Glutamatergic neuron (in vitro differentiated cells): Measurements from ENCODE around the gene TRDMT1. TPM values are rescaled to one million over a fixed set of nuclear protein-coding genes. Genes with fewer than 3 reads are reported as not detected.

Experiments used
- DNase-seq: peaks from one replicate; pipeline ENCODE4 v3.0.0; 2022
- H3K27ac Mint-ChIP-seq: one replicate; pipeline ENCODE4 v1.8.0; 2020; ENCODE audit warnings: mild to moderate bottlenecking, mixed read lengths, inconsistent platforms; ENCODE audit not compliant: unreplicated experiment
- H3K27me3 Mint-ChIP-seq: one replicate; pipeline ENCODE4 v1.8.0; 2020; ENCODE audit warnings: mild to moderate bottlenecking, moderate library complexity, mixed read lengths, inconsistent platforms; ENCODE audit not compliant: unreplicated experiment
- H3K36me3 Mint-ChIP-seq: one replicate; pipeline ENCODE4 v1.8.0; 2020; ENCODE audit warnings: mild to moderate bottlenecking, mixed read lengths, inconsistent platforms; ENCODE audit not compliant: unreplicated experiment
- H3K4me1 Mint-ChIP-seq: one replicate; pipeline ENCODE4 v1.8.0; 2020; ENCODE audit warnings: mild to moderate bottlenecking, low read depth, mixed read lengths, inconsistent platforms; ENCODE audit not compliant: unreplicated experiment
- H3K4me3 Mint-ChIP-seq: one replicate; pipeline ENCODE4 v1.8.0; 2020; ENCODE audit warnings: mild to moderate bottlenecking, mixed read lengths, inconsistent platforms; ENCODE audit not compliant: unreplicated experiment
- H3K9me3 Mint-ChIP-seq: one replicate; pipeline ENCODE4 v1.8.0; 2020; ENCODE audit warnings: mild to moderate bottlenecking, moderate library complexity, mixed read lengths, inconsistent platforms; ENCODE audit not compliant: unreplicated experiment
- CTCF ChIP-seq: fragments of 200-600 bp; sonication (generic); IDR thresholded peaks from one replicate; pipeline ENCODE4 v1.5.0; 2021; ENCODE audit not compliant: partially characterized antibody, unreplicated experiment
- total RNA-seq: library from RNA; stranded (reverse); fragmentation: NEBNext Ultra II Directional; extraction: Animal tissue kit (Norgen Biotek cat#: 25700); gene quantifications from one replicate; pipeline ENCODE4 v1.2.1, GENCODE V29; 2021; ENCODE audit not compliant: unreplicated experiment

The TRDMT1 gene
- total RNA-seq, 1 donor from 2014 or later = 8.9 TPM

GRCh38 chr10:17140386-17140761 lies 61.1 kb downstream of the TRDMT1 start:
- H3K27me3 Mint-ChIP-seq = peaks cover 2% of the 10 kb centered on the region

GRCh38 chr10:17138460-17139042 lies 62.9 kb downstream of the TRDMT1 start:
- Mint-ChIP-seq H3K27ac (no peak overlapping the region), H3K9me3 (peaks cover 1% of the 10 kb centered on the region), H3K4me3 (no peak overlapping the region)

More at GRCh38 chr10:17140386-17140761, 61.1 kb downstream of the TRDMT1 start:
- no peak for TF ChIP-seq CTCF
- no peak for DNase-seq
- Mint-ChIP-seq H3K27ac (no peak overlapping the region), H3K4me3 (no peak overlapping the region), H3K4me1 (peaks cover 4% of the 10 kb centered on the region), H3K36me3 (no peaks in the 10 kb centered on the region), H3K9me3 (peaks cover 1% of the 10 kb centered on the region)

GRCh38 chr10:17134737-17135260 lies 66.7 kb downstream of the TRDMT1 start:
- Mint-ChIP-seq H3K27me3 (peaks cover 5% of the 10 kb centered on the region), H3K9me3 (peaks cover 1% of the 10 kb centered on the region), H3K4me3 (peak overlapping the region; percentile 40), H3K4me1 (peaks cover 12% of the 10 kb centered on the region), H3K36me3 (no peaks in the 10 kb centered on the region), H3K27ac (no peak overlapping the region)
- DNase-seq = no peak
- no peak for TF ChIP-seq CTCF

More at GRCh38 chr10:17138460-17139042, 62.9 kb downstream of the TRDMT1 start:
- Mint-ChIP-seq H3K36me3 (no peaks in the 10 kb centered on the region), H3K27me3 (peaks cover 2% of the 10 kb centered on the region), H3K4me1 (peaks cover 7% of the 10 kb centered on the region)
- no peak for TF ChIP-seq CTCF
- no peak for DNase-seq

GRCh38 chr10:17134282-17134681 lies 67.2 kb downstream of the TRDMT1 start:
- Mint-ChIP-seq H3K27ac (no peak overlapping the region), H3K4me3 (no peak overlapping the region), H3K27me3 (peaks cover 5% of the 10 kb centered on the region), H3K4me1 (peaks cover 9% of the 10 kb centered on the region), H3K36me3 (no peaks in the 10 kb centered on the region), H3K9me3 (peaks cover 1% of the 10 kb centered on the region)
- no peak for DNase-seq
- TF ChIP-seq CTCF = no peak

- Mint-ChIP-seq H3K27me3 (peaks cover 2% of the 10 kb centered on the region), H3K27ac (no peak within 1 kb of the TSS), H3K9me3 (no peaks in the 10 kb centered on the region), H3K4me3 (no peak within 1 kb of the TSS), H3K4me1 (peaks cover 7% of the 10 kb centered on the region), H3K36me3 (no peaks in the 10 kb centered on the region)
- DNase-seq = no peak
- no peak for TF ChIP-seq CTCF
Observed at GRCh38 chr10:17129741-17130140, 71.7 kb downstream of the TRDMT1 start, which contains the start of gene CUBN. TSS of gene CUBN (minus strand) at chr10:17129811. CDS start at chr10:17129765, 46 bp downstream.
